ENCODE data around the gene IL21R.

Gene IL21R

DNA sequence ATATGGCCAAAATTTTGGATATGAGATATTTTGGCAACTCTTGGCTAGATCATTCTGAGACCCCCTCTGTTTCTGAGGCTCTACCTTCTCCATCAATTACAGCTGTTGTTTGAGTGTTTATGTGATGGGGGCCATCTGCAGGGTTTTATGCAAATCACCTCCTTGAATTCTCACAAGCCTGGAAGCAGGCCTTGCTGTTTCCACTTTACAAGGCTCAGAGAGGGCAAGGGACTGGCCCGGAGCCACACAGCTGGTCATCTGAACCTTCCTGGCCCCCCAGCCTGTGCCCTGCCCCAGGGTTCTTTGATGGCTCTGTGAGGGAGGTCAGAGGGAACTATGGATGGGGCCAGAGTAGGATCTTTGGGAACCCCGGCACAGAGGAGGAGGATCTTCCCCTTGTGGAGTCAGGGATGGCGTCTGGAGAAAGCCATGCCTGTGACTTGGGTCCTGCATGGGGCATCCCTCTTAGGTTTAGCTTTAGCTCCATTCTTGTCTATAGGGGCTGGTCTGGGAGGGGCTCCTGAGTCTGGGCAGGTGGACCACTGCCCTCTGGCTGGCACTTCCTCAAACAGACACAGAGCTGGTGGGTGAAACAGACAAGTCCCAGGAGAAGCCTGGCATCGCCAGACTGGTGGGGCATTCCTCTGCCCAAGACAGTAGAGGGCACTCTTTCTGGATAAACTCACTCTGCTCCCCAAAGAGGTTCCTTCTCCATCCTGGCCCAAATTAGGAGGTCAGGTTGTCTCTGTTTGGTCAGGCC, 26.2 kb downstream of the IL21R start:
- H2BK5ac ChIP-seq (ENCODE audit: low read length): no peak overlapping the region
- H3K4me1 ChIP-seq (ENCODE audit: control insufficient read depth, low read depth, low read length): peaks cover 2% of the 10 kb centered on the region
- no peaks in the 10 kb centered on the region for H3K27me3 ChIP-seq (ENCODE audit: insufficient read depth, low read length, poor library complexity)
- no peak overlapping the region for H3K4ac ChIP-seq (ENCODE audit: low read depth, low read length)
- no peak overlapping the region for H2BK120ac ChIP-seq (ENCODE audit: low read depth, low read length)
- no CpG with 5 or more reads among the region's 4 CpGs for WGBS (ENCODE audit: extremely low coverage, insufficient coverage, low lambda C conversion rate)
- no peak overlapping the region for H3K56ac ChIP-seq (ENCODE audit: low read length)
- H3K23ac ChIP-seq (ENCODE audit: low read length): no peak overlapping the region
- H3K79me1 ChIP-seq (ENCODE audit: low read length): no peaks in the 10 kb centered on the region
- H3K4me2 ChIP-seq (ENCODE audit: low read length): no peak overlapping the region
- peak; percentile 10 for DNase-seq
- H3K36me3 ChIP-seq (ENCODE audit: control insufficient read depth, insufficient read depth, low read length): no peaks in the 10 kb centered on the region
- no peak overlapping the region for H3K27ac ChIP-seq (ENCODE audit: low read depth, low read length)
- H3K9ac ChIP-seq (ENCODE audit: low read length): no peak overlapping the region
- H2AK5ac ChIP-seq (ENCODE audit: low read length): no peak overlapping the region
- H3K79me2 ChIP-seq (ENCODE audit: control insufficient read depth, insufficient read depth, low read length): no peaks in the 10 kb centered on the region
- no peak overlapping the region for H4K5ac ChIP-seq (ENCODE audit: low read length)
- no peak overlapping the region for H3K18ac ChIP-seq (ENCODE audit: low read length)
- H3K4me3 ChIP-seq (ENCODE audit: low read length): no peak overlapping the region
- H4K8ac ChIP-seq (ENCODE audit: low read depth, low read length): no peak overlapping the region
- H2BK15ac ChIP-seq (replicated peaks; ENCODE audit: low read depth): no peak overlapping the region

DNA sequence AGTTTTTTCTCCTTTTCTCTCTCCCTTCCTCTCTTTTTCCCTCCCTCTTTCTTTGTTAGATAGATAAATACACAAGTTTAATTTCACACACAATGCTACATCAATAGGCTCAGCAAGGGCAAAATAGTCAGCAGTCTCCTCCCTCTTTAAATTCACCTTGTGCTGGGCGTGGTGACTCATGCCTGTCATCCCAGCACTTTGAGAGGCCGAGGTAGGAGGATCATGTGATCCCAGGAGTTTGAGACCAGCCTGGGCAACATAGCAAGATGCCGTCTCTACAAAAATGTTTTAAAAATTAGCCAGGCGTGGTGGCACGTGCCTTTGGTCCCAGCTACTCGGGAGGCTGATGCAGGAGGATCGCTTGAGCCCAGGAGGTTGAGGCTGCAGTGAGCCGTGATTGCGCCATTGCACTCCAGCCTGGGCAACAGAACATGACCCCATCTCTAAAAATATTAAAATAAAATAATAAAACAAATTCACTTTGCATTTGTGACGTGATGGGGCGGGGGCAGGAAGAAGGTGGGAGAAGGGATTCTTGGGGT, 27.4 kb downstream of the IL21R start:
- Histone ChIP-seq H3K4me1 (ENCODE audit: control insufficient read depth, low read depth, low read length) (peaks cover 2% of the 10 kb centered on the region), H3K27me3 (ENCODE audit: insufficient read depth, low read length, poor library complexity) (no peaks in the 10 kb centered on the region), H3K4me3 (ENCODE audit: low read length) (no peak overlapping the region), H3K9ac (ENCODE audit: low read length) (no peak overlapping the region), H3K79me1 (ENCODE audit: low read length) (no peaks in the 10 kb centered on the region), H2BK120ac (ENCODE audit: low read depth, low read length) (no peak overlapping the region), H3K56ac (ENCODE audit: low read length) (no peak overlapping the region), H4K5ac (ENCODE audit: low read length) (no peak overlapping the region), H3K18ac (ENCODE audit: low read length) (no peak overlapping the region), H3K79me2 (ENCODE audit: control insufficient read depth, insufficient read depth, low read length) (no peaks in the 10 kb centered on the region), H3K4me2 (ENCODE audit: low read length) (no peak overlapping the region), H4K8ac (ENCODE audit: low read depth, low read length) (no peak overlapping the region), H2BK5ac (ENCODE audit: low read length) (no peak overlapping the region), H2BK15ac (replicated peaks; ENCODE audit: low read depth) (no peak overlapping the region), H3K23ac (ENCODE audit: low read length) (no peak overlapping the region), H3K27ac (ENCODE audit: low read depth, low read length) (no peak overlapping the region), H3K36me3 (ENCODE audit: control insufficient read depth, insufficient read depth, low read length) (no peaks in the 10 kb centered on the region), H3K4ac (ENCODE audit: low read depth, low read length) (no peak overlapping the region), H2AK5ac (ENCODE audit: low read length) (no peak overlapping the region)
- WGBS (ENCODE audit: extremely low coverage, insufficient coverage, low lambda C conversion rate): no CpG with 5 or more reads among the region's 11 CpGs
- no peak for DNase-seq

DNA sequence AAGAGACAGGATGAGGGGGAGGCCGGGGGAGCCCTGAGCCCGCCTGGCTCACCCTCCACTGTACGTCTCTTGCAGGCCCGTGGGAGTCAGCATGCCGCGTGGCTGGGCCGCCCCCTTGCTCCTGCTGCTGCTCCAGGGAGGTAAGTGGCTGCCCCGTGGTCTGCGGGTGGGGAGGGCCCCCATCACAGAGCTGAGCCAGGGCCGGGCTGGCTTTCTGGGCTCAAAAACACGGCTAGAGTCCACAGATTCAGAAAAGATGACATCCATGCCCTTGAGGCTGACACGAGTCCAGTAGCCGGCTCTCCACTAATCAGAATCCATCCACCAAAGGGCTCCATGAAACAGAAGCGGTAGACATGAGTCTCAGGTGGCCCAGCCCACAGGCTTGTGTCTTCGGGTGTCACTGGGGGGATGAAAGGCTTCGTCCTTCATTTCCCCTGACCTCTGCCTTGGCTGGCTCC, 28.0 kb downstream of the IL21R start:
- Histone ChIP-seq H3K18ac (ENCODE audit: low read length) (no peak overlapping the region), H3K79me2 (ENCODE audit: control insufficient read depth, insufficient read depth, low read length) (no peaks in the 10 kb centered on the region), H3K23ac (ENCODE audit: low read length) (no peak overlapping the region), H3K79me1 (ENCODE audit: low read length) (no peaks in the 10 kb centered on the region), H2AK5ac (ENCODE audit: low read length) (no peak overlapping the region), H3K36me3 (ENCODE audit: control insufficient read depth, insufficient read depth, low read length) (no peaks in the 10 kb centered on the region), H3K27me3 (ENCODE audit: insufficient read depth, low read length, poor library complexity) (no peaks in the 10 kb centered on the region), H2BK15ac (replicated peaks; ENCODE audit: low read depth) (no peak overlapping the region), H3K9ac (ENCODE audit: low read length) (no peak overlapping the region), H3K4ac (ENCODE audit: low read depth, low read length) (no peak overlapping the region), H3K4me3 (ENCODE audit: low read length) (no peak overlapping the region), H3K4me2 (ENCODE audit: low read length) (no peak overlapping the region), H2BK5ac (ENCODE audit: low read length) (no peak overlapping the region), H3K56ac (ENCODE audit: low read length) (no peak overlapping the region), H3K4me1 (ENCODE audit: control insufficient read depth, low read depth, low read length) (peaks cover 2% of the 10 kb centered on the region), H4K8ac (ENCODE audit: low read depth, low read length) (no peak overlapping the region), H3K27ac (ENCODE audit: low read depth, low read length) (no peak overlapping the region), H4K5ac (ENCODE audit: low read length) (no peak overlapping the region), H2BK120ac (ENCODE audit: low read depth, low read length) (no peak overlapping the region)
- no peak for DNase-seq
- no CpG with 5 or more reads among the region's 16 CpGs for WGBS (ENCODE audit: extremely low coverage, insufficient coverage, low lambda C conversion rate)

DNA sequence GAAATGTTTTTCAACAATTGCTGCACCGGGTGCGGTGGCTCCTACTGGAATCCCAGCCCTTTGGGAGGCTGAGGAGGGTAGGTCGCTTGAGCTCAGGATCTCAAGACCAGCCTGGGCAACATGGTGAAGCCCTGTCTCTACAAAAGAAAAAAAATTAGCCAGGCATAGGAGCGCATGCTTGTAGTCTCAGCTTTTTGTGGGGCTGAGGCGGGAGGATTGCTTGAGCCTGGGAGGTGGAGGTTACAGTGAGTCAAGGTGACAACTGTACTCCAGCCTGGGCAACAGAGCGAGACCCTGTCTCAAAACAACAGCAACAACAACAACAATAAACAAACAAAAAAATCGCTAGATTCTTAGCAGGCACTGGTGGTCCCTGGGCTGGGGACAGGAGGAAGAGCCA, 28.5 kb downstream of the IL21R start:
- no peak overlapping the region for H3K4me2 ChIP-seq (ENCODE audit: low read length)
- no peaks in the 10 kb centered on the region for H3K36me3 ChIP-seq (ENCODE audit: control insufficient read depth, insufficient read depth, low read length)
- H3K79me1 ChIP-seq (ENCODE audit: low read length): no peaks in the 10 kb centered on the region
- H3K18ac ChIP-seq (ENCODE audit: low read length): no peak overlapping the region
- H3K56ac ChIP-seq (ENCODE audit: low read length): no peak overlapping the region
- H3K27ac ChIP-seq (ENCODE audit: low read depth, low read length): no peak overlapping the region
- H3K27me3 ChIP-seq (ENCODE audit: insufficient read depth, low read length, poor library complexity): no peaks in the 10 kb centered on the region
- H3K79me2 ChIP-seq (ENCODE audit: control insufficient read depth, insufficient read depth, low read length): no peaks in the 10 kb centered on the region
- WGBS (ENCODE audit: extremely low coverage, insufficient coverage, low lambda C conversion rate): no CpG with 5 or more reads among the region's 7 CpGs
- H2BK5ac ChIP-seq (ENCODE audit: low read length): no peak overlapping the region
- H3K4ac ChIP-seq (ENCODE audit: low read depth, low read length): no peak overlapping the region
- no peak overlapping the region for H3K9ac ChIP-seq (ENCODE audit: low read length)
- DNase-seq: no peak
- no peak overlapping the region for H4K5ac ChIP-seq (ENCODE audit: low read length)
- no peak overlapping the region for H2BK15ac ChIP-seq (replicated peaks; ENCODE audit: low read depth)
- no peak overlapping the region for H3K23ac ChIP-seq (ENCODE audit: low read length)
- H4K8ac ChIP-seq (ENCODE audit: low read depth, low read length): no peak overlapping the region
- no peak overlapping the region for H2AK5ac ChIP-seq (ENCODE audit: low read length)
- peaks cover 2% of the 10 kb centered on the region for H3K4me1 ChIP-seq (ENCODE audit: control insufficient read depth, low read depth, low read length)
- H3K4me3 ChIP-seq (ENCODE audit: low read length): no peak overlapping the region
- H2BK120ac ChIP-seq (ENCODE audit: low read depth, low read length): no peak overlapping the region

DNA sequence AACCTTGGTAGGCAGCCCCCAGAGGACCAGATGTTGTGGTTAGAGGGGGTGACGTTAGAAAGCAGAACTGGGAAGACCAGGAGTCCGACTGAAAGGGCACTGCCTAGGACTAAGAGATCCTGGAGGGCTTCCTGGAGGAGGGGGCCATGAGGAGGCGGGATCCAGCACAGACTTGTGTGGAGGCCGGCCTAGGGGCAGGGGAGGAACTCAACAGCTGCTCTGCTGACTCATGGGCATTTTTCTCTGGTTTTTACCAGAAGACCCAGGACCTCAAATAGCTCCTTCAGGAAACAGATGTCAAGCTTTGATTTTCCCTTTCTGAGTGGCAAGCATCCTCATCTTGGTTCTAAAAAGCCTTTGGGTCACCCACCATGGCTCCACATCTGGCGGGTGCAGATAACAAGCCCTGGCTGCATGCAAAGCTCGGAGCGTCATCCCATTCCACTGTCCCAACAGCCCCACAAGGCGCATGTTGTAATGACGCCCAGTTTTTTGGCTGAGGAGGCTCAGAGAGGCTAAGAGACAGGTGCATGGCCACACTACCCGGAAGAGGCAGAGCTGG, 29.0 kb downstream of the IL21R start:
- no peak overlapping the region for H2AK5ac ChIP-seq (ENCODE audit: low read length)
- H3K4me1 ChIP-seq (ENCODE audit: control insufficient read depth, low read depth, low read length): peaks cover 2% of the 10 kb centered on the region
- no peak overlapping the region for H2BK120ac ChIP-seq (ENCODE audit: low read depth, low read length)
- H3K9ac ChIP-seq (ENCODE audit: low read length): no peak overlapping the region
- no peak overlapping the region for H2BK15ac ChIP-seq (replicated peaks; ENCODE audit: low read depth)
- no peak overlapping the region for H3K27ac ChIP-seq (ENCODE audit: low read depth, low read length)
- H3K4me2 ChIP-seq (ENCODE audit: low read length): no peak overlapping the region
- H3K56ac ChIP-seq (ENCODE audit: low read length): no peak overlapping the region
- no peak overlapping the region for H2BK5ac ChIP-seq (ENCODE audit: low read length)
- no peak overlapping the region for H4K8ac ChIP-seq (ENCODE audit: low read depth, low read length)
- no peaks in the 10 kb centered on the region for H3K79me1 ChIP-seq (ENCODE audit: low read length)
- peak; percentile 21 for DNase-seq
- no CpG with 5 or more reads among the region's 10 CpGs for WGBS (ENCODE audit: extremely low coverage, insufficient coverage, low lambda C conversion rate)
- no peak overlapping the region for H3K4me3 ChIP-seq (ENCODE audit: low read length)
- no peak overlapping the region for H4K5ac ChIP-seq (ENCODE audit: low read length)
- H3K27me3 ChIP-seq (ENCODE audit: insufficient read depth, low read length, poor library complexity): no peaks in the 10 kb centered on the region
- no peaks in the 10 kb centered on the region for H3K36me3 ChIP-seq (ENCODE audit: control insufficient read depth, insufficient read depth, low read length)
- H3K4ac ChIP-seq (ENCODE audit: low read depth, low read length): no peak overlapping the region
- H3K18ac ChIP-seq (ENCODE audit: low read length): no peak overlapping the region
- H3K23ac ChIP-seq (ENCODE audit: low read length): no peak overlapping the region
- no peaks in the 10 kb centered on the region for H3K79me2 ChIP-seq (ENCODE audit: control insufficient read depth, insufficient read depth, low read length)
